NCI-H510A treated with DMSO at 0.1 percent for 48 hours (cell line): ENCODE measurements around the gene IL1RAPL2.
A peak's percentile ranks its signal among the peaks of the same experiment; 100 is the strongest.

Experiments
- DNase-seq: peaks from one replicate; lab custom pipeline; 2025; lab: John Stamatoyannopoulos, UW

The IL1RAPL2 gene

GRCh38 chrX:105462186-105462585 lies 896.2 kb downstream of the IL1RAPL2 start:
- DNase-seq = no peak

- no peak for DNase-seq
These were observed 897.5 kb downstream of the IL1RAPL2 start for GRCh38 chrX:105463473-105463872.

- no peak for DNase-seq
These were observed 898.6 kb downstream of the IL1RAPL2 start for GRCh38 chrX:105464618-105465017.

GRCh38 chrX:105468741-105469140 lies 902.7 kb downstream of the IL1RAPL2 start:
- DNase-seq = no peak

GRCh38 chrX:105471597-105471996 lies 905.6 kb downstream of the IL1RAPL2 start:
- DNase-seq = no peak

- DNase-seq = no peak
These were observed 909.8 kb downstream of the IL1RAPL2 start for GRCh38 chrX:105475801-105476200.

GRCh38 chrX:105477351-105477750 lies 911.4 kb downstream of the IL1RAPL2 start:
- DNase-seq = no peak

- DNase-seq = no peak
These were observed 914.8 kb downstream of the IL1RAPL2 start for GRCh38 chrX:105480646-105481310.

GRCh38 chrX:105483011-105483410 lies 917.0 kb downstream of the IL1RAPL2 start:
- DNase-seq = no peak

- DNase-seq = no peak
These were observed 922.7 kb downstream of the IL1RAPL2 start for GRCh38 chrX:105488716-105489115.

- DNase-seq = no peak
These were observed 929.4 kb downstream of the IL1RAPL2 start for GRCh38 chrX:105495376-105495775.

- peak; percentile 0 for DNase-seq
These were observed 936.3 kb downstream of the IL1RAPL2 start for GRCh38 chrX:105502336-105502735.

GRCh38 chrX:105515561-105515960 lies 949.6 kb downstream of the IL1RAPL2 start:
- no peak for DNase-seq

GRCh38 chrX:105526431-105526830 lies 960.4 kb downstream of the IL1RAPL2 start:
- no peak for DNase-seq

GRCh38 chrX:105527759-105528158 lies 961.8 kb downstream of the IL1RAPL2 start:
- no peak for DNase-seq

- no peak for DNase-seq
These were observed 968.0 kb downstream of the IL1RAPL2 start for GRCh38 chrX:105533951-105534350.

- DNase-seq = no peak
These were observed 977.3 kb downstream of the IL1RAPL2 start for GRCh38 chrX:105543283-105543682.

GRCh38 chrX:105550043-105550663 lies 984.2 kb downstream of the IL1RAPL2 start:
- no peak for DNase-seq

GRCh38 chrX:105552395-105552794 lies 986.4 kb downstream of the IL1RAPL2 start:
- no peak for DNase-seq

- DNase-seq = no peak
These were observed 987.1 kb downstream of the IL1RAPL2 start for GRCh38 chrX:105553118-105553517.

GRCh38 chrX:105564501-105564900 lies 998.5 kb downstream of the IL1RAPL2 start:
- DNase-seq = no peak

- no peak for DNase-seq
These were observed 999.9 kb downstream of the IL1RAPL2 start for GRCh38 chrX:105565856-105566255.

- no peak for DNase-seq
These were observed 1001.1 kb downstream of the IL1RAPL2 start for GRCh38 chrX:105567082-105567481.

- DNase-seq = no peak
These were observed 1042.7 kb downstream of the IL1RAPL2 start for GRCh38 chrX:105608745-105609144.
